WI38 (cell line): ENCODE measurements around the gene GPER1.

Experiments
- H3K4me3 ChIP-seq: 2 replicates; pipeline ENCODE4 v1.5.1; 2011; ENCODE audit warnings: low read depth, mild to moderate bottlenecking, control low read depth, low read length
- TF ChIP-seq, protein P1 (sequence below): IDR thresholded peaks from 2 replicates; pipeline ENCODE4 v1.5.1; 2012; ENCODE audit warnings: low read depth, mild to moderate bottlenecking, control low read depth, low read length

Gene GPER1

DNA sequence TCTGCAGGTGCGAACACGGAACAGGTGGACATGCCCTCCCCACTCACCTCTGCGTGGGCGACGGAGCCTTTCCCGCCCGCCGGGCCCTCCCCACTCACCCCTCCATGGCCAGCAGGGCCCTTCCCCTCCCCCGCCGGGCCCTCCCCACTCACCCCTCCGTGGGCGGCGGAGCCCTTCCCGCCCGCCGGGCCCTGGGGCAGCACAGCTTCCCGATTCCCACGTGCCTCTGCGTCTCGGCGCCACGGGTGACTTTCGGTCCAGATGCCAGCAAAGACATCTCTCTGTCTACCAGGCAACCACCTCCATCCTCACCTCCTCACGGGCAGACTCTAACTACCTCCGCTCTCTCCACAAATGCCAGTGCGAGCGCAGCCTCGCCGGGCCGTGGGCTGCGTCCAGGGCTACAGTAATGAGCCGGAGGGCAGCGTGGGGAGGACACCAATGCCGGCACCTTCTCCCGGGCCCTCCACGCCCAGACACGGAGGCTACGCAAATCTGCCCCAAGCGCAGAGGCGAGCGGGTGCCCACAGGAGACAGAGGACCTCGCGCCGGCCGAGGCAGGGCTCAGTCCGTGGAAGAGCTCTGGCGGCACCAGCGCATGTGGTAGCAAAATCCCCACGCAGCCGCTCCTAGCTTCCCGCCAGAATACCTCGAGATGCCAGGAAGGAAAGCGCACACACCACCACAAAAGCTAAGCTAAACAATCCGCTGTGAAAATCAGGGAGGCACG is 21.8 kb downstream of the GPER1 start:
- TF ChIP-seq, protein P1, sequence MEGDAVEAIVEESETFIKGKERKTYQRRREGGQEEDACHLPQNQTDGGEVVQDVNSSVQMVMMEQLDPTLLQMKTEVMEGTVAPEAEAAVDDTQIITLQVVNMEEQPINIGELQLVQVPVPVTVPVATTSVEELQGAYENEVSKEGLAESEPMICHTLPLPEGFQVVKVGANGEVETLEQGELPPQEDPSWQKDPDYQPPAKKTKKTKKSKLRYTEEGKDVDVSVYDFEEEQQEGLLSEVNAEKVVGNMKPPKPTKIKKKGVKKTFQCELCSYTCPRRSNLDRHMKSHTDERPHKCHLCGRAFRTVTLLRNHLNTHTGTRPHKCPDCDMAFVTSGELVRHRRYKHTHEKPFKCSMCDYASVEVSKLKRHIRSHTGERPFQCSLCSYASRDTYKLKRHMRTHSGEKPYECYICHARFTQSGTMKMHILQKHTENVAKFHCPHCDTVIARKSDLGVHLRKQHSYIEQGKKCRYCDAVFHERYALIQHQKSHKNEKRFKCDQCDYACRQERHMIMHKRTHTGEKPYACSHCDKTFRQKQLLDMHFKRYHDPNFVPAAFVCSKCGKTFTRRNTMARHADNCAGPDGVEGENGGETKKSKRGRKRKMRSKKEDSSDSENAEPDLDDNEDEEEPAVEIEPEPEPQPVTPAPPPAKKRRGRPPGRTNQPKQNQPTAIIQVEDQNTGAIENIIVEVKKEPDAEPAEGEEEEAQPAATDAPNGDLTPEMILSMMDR: no peak
- H3K4me3 ChIP-seq: no peak overlapping the region

DNA sequence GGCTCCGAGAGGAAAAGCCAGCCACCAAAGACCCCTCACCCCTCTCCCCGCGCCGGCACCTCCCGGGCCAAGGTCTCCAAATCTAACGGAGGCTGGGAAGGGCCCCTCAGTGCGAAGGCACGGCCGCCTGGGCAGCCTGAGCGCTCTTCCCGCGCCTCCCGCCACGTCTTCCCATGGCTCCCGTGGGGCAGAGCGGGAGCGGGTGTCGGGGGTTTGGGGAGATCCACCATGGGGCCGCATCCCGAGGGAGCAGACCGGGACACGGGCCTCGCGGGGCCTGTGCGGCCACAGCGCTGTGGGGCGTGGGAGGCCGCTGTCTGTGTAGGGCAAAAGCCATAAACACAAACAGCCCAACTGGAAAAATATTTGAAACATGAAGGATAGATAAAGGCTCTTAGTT is 22.4 kb downstream of the GPER1 start:
- TF ChIP-seq, protein P1: no peak
- no peak overlapping the region for H3K4me3 ChIP-seq

DNA sequence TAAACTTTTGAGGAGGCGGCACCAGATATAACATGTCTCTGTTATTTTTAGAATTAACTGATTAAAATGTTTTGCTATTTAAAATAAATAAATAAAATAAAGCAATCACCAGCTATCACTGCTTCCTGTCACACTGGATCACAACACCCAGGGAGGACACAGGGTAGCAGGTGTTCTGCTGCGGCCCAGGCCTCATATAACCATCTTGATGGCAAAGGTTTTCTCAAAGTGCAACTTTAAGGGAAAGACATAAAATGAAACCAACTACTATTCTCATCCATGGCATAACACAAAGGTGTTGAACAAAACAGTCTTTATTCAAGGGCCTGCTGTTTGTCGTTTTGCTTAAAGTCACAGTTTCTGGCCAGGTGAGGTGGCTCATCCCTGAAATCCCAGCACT is 23.2 kb downstream of the GPER1 start:
- H3K4me3 ChIP-seq: no peak overlapping the region
- TF ChIP-seq, protein P1: no peak

DNA sequence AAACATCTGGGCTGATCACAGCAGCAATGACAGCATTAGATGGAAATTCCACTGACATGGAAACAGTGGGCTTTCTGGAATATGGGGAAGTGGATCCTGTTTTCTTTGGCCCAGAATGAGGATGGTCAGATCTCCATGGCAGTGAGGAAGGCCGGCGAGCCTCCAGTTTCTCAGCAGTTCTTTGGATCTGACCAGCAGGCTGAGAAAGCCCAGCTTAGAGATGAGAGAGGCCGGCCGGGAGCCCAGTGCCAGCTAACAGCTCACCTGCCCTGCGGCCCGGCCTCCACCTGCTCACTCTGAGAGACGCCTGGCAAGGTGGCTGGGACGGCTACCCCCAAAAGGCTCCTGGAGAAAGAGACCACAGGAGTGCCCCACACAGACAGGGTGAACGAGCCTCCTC is 24.2 kb downstream of the GPER1 start:
- TF ChIP-seq, protein P1: no peak
- H3K4me3 ChIP-seq: no peak overlapping the region

DNA sequence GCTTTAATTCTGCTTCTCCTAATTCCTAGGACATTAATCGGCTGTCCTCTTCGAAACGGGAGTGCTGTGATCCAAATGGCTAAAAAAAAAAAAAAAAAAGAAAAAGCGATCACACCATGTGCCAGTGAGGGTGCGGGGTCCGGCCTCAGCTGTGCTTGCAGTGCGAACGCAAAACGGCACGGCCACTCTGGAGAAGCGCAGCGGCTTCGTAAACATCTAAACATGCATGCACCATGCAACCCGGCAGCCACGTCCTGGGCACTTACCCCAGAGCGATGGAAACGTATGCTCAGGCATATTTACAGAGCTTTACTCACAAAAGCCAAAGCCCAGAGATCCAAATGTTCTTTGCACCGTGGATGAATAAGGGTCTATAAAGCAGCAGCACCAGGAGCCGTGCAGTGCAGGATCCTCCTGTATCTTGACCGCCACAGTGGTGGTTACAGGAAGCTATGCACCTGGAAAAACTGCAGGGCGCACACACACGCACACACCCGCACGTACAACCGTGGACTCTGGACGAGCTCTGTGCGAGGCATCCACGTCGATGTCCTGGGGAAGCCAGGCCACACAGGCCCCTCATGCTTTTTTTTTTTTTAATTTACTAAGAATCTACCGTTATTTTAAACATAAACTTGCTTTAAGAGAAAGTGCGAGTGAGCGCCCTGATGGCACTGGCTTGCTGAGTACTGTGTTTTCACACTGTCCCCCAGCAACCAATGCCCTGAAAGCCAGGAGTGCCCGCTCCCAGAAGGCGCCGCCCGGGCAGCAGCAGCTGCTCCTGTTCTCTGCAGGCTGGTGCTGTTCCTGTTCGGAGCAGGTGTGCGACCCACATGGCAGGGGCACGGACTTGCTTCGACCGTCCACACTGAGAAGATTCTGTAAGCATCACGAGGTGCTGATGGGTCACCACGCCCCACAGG is 25.0 kb downstream of the GPER1 start:
- H3K4me3 ChIP-seq: no peak overlapping the region
- TF ChIP-seq, protein P1: no peak

DNA sequence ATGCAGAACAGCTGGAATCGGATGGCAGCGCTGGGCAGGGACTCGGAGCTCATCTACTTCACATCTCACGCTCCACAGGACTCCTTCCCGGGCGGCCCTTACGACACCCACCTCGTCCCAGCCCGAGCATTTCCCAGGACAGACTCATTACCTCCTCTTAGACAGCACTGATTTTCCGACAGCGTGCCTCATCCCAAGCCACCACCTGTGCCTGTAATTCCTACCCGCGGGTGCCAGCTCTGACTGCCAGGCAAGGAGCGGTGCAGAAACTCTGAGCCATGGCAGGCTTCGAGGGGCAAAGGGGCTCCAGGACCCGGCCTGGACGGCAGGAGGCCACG is 25.6 kb downstream of the GPER1 start:
- no peak overlapping the region for H3K4me3 ChIP-seq
- TF ChIP-seq, protein P1: no peak

DNA sequence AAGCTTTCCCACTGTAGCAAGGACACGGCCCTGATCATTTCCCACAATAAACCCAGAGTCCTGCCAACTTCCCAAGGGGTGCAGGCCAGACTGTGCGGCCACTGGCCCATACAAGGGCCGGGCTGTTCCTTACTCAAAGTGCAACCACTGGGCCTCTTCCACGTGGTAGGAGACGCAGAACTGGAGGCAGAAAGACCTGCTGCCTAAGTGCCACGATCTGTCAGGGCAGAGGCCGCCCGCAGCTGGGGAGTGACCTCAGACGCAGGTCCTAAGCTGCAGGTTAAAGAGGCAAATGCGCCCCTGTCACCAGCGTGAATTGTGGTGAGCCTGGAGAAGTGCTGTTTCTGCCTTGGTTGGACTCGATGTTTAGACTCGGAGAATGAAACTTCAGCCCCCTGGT is 26.2 kb downstream of the GPER1 start:
- TF ChIP-seq, protein P1: no peak
- no peak overlapping the region for H3K4me3 ChIP-seq
